Islet of Langerhans (tissue), 1 donor: ENCODE results near the gene NELFA.

Experiments
- FAIRE-seq: peaks from one replicate; lab custom pipeline; 2011; peaks lifted over from hg19 to GRCh38; lab: Jason Lieb, UNC

Gene NELFA

GRCh38 chr4:1933700-1934099, 75.1 kb downstream of the NELFA start:
- FAIRE-seq: no peak

- FAIRE-seq: no peak
Observed at GRCh38 chr4:1932736-1933135, 76.0 kb downstream of the NELFA start.
